Liver (tissue), 9 donors: Measurements from ENCODE around the gene ATXN7L1. TPM values are rescaled to one million over a fixed set of nuclear protein-coding genes. Genes with fewer than 3 reads are reported as not detected.

Experiments used
- DNase-seq: peaks from one replicate; pipeline ENCODE4 v3.0.0-alpha.2; 2017; ENCODE audit warnings: low spot score
- H3K27ac ChIP-seq, 2 donors: one replicate each; pipeline ENCODE4 v1.7.0; 2013; ENCODE audit warnings: inconsistent platforms in 2 of 2, low read length in 2 of 2, control low read depth in 1 of 2, low read depth in 1 of 2, mild to moderate bottlenecking in 1 of 2
- H3K27me3 ChIP-seq, 4 donors: one replicate each; pipeline versions ENCODE4 v1.6.1 to v1.7.0; 2013; ENCODE audit warnings: low read length in 3 of 4, inconsistent platforms in 1 of 4, mild to moderate bottlenecking in 1 of 4, moderate library complexity in 1 of 4; ENCODE audit not compliant: control insufficient read depth in 4 of 4, insufficient read depth in 4 of 4
- H3K36me3 ChIP-seq, 4 donors: one replicate each; pipeline versions ENCODE4 v1.6.1 to v1.7.0; 2013; ENCODE audit warnings: low read length in 3 of 4, mild to moderate bottlenecking in 3 of 4, low read depth in 1 of 4, moderate library complexity in 1 of 4; ENCODE audit not compliant: control insufficient read depth in 4 of 4, insufficient read depth in 3 of 4
- H3K4me1 ChIP-seq, 4 donors: one replicate each; pipeline versions ENCODE4 v1.6.1 to v1.7.0; 2013; ENCODE audit warnings: low read length in 3 of 4, mild to moderate bottlenecking in 3 of 4, moderate library complexity in 1 of 4; ENCODE audit not compliant: control insufficient read depth in 4 of 4, insufficient read depth in 4 of 4
- H3K4me3 ChIP-seq, 3 donors: one replicate each; pipeline versions ENCODE4 v1.6.1 to v1.7.0; 2013; ENCODE audit warnings: low read length in 3 of 3, control low read depth in 1 of 3, low read depth in 1 of 3, mild to moderate bottlenecking in 1 of 3
- H3K9ac ChIP-seq, 2 donors: one replicate each; pipeline ENCODE4 v1.7.0; 2013; ENCODE audit warnings: low read length in 2 of 2, mild to moderate bottlenecking in 2 of 2, moderate library complexity in 2 of 2, control low read depth in 1 of 2, low read depth in 1 of 2
- H3K9me3 ChIP-seq, 4 donors: one replicate each; pipeline versions ENCODE4 v1.6.1 to v1.7.0; 2013; ENCODE audit warnings: low read length in 3 of 4; ENCODE audit not compliant: control insufficient read depth in 4 of 4
- EGR1 ChIP-seq, 2 donors: IDR thresholded peaks; 2 replicates each; pipeline ENCODE4 v1.6.1; 2016 to 2018; ENCODE audit warnings: antibody characterized with exemption in 2 of 2, low read depth in 2 of 2
- FOXA1 ChIP-seq: IDR thresholded peaks from 2 replicates; pipeline ENCODE4 v1.6.1; 2016; ENCODE audit warnings: antibody characterized with exemption
- FOXA2 ChIP-seq: IDR thresholded peaks from 2 replicates; pipeline ENCODE4 v1.6.1; 2016; ENCODE audit warnings: antibody characterized with exemption
- GABPA ChIP-seq, 2 donors: IDR thresholded peaks in 1 of 2; conservative IDR thresholded peaks in 1 of 2; 2 replicates each; pipeline ENCODE4 v1.6.1; 2016; ENCODE audit warnings: antibody characterized with exemption in 2 of 2, mild to moderate bottlenecking in 1 of 2, moderate library complexity in 1 of 2
- HNF4A ChIP-seq, 2 donors: conservative IDR thresholded peaks; 2 replicates each; pipeline ENCODE4 v1.6.1; 2016; ENCODE audit warnings: antibody characterized with exemption in 2 of 2, mild to moderate bottlenecking in 2 of 2
- HNF4G ChIP-seq: IDR thresholded peaks from 2 replicates; pipeline ENCODE4 v1.6.1; 2016; ENCODE audit warnings: antibody characterized with exemption
- JUND ChIP-seq, 2 donors: IDR thresholded peaks; 2 replicates each; pipeline ENCODE4 v1.6.1; 2016; ENCODE audit warnings: antibody characterized with exemption in 2 of 2
- NR2F2 ChIP-seq: IDR thresholded peaks from 2 replicates; pipeline ENCODE4 v1.6.1; 2016; ENCODE audit warnings: antibody characterized with exemption
- RAD21 ChIP-seq, 2 donors: IDR thresholded peaks; 2 replicates each; pipeline ENCODE4 v1.6.1; 2016; ENCODE audit warnings: antibody characterized with exemption in 2 of 2, mild to moderate bottlenecking in 2 of 2
- RXRA ChIP-seq, 2 donors: IDR thresholded peaks; 2 replicates each; pipeline ENCODE4 v1.6.1; 2017 to 2018; ENCODE audit warnings: antibody characterized with exemption in 2 of 2, mild to moderate bottlenecking in 1 of 2
- SP1 ChIP-seq: IDR thresholded peaks from 2 replicates; pipeline ENCODE4 v1.6.1; 2018; ENCODE audit warnings: antibody characterized with exemption, mild to moderate bottlenecking
- TAF1 ChIP-seq: conservative IDR thresholded peaks from 2 replicates; pipeline ENCODE4 v1.6.1; 2016; ENCODE audit warnings: antibody characterized with exemption, mild to moderate bottlenecking
- YY1 ChIP-seq: IDR thresholded peaks from 2 replicates; pipeline ENCODE4 v1.6.1; 2016; ENCODE audit warnings: antibody characterized with exemption, mild to moderate bottlenecking
- WGBS: extraction: QIAGEN DNeasy Blood & Tissue Kit; methylation state at CpG from one replicate; pipeline ENCODE4 v1.1.7; 2013; 5-methylcytosine and 5-hydroxymethylcytosine counted together
- polyA plus RNA-seq, 2 donors: library from polyadenylated mRNA; stranded (reverse) in 1 of 2; unstranded in 1 of 2; fragments of 200-250 nt in 1 of 2; fragments of >200 nt in 1 of 2; fragmentation: Nextera tagmentation in 1 of 2; extraction: Ambion mirVana in 1 of 2; gene quantifications; one replicate each; pipeline versions ENCODE4 v1.2.1 to v1.2.3, GENCODE V29; 2013 to 2015
- total RNA-seq, 2 donors: library from RNA; depleted of rRNA; stranded (reverse); fragments of >200 nt; gene quantifications; one replicate each; pipeline ENCODE4 v1.2.3, GENCODE V29; 2014
- TF ChIP-seq, protein P1 (sequence below): IDR thresholded peaks from 2 replicates; pipeline ENCODE4 v1.6.1; 2016; ENCODE audit warnings: antibody characterized with exemption
- TF ChIP-seq, protein P2 (sequence below): fragments of 150-350 bp; IDR thresholded peaks from 2 replicates; pipeline ENCODE4 v1.5.1; 2017; ENCODE audit warnings: improper control_type of control experiment, low read depth, low read length; ENCODE audit not compliant: missing input control
- TF ChIP-seq, protein P3 (sequence below): IDR thresholded peaks from 2 replicates; pipeline ENCODE4 v1.6.1; 2016; ENCODE audit warnings: antibody characterized with exemption
- TF ChIP-seq, protein P4 (sequence below): IDR thresholded peaks from 2 replicates; pipeline ENCODE4 v1.6.1; 2016; ENCODE audit warnings: antibody characterized with exemption, mild to moderate bottlenecking
- TF ChIP-seq, protein P5 (sequence below): IDR thresholded peaks from 2 replicates; pipeline ENCODE4 v1.6.1; 2016; ENCODE audit warnings: antibody characterized with exemption
- donor health status: healthy.
- donor health status: healthy.
- donor health status: healthy.
- donor health status: healthy.
- donor health status: healthy.

ATXN7L1 gene
- total and polyA plus RNA-seq, 4 donors = 2.1 to 7.4 (median 5.3) TPM

DNA sequence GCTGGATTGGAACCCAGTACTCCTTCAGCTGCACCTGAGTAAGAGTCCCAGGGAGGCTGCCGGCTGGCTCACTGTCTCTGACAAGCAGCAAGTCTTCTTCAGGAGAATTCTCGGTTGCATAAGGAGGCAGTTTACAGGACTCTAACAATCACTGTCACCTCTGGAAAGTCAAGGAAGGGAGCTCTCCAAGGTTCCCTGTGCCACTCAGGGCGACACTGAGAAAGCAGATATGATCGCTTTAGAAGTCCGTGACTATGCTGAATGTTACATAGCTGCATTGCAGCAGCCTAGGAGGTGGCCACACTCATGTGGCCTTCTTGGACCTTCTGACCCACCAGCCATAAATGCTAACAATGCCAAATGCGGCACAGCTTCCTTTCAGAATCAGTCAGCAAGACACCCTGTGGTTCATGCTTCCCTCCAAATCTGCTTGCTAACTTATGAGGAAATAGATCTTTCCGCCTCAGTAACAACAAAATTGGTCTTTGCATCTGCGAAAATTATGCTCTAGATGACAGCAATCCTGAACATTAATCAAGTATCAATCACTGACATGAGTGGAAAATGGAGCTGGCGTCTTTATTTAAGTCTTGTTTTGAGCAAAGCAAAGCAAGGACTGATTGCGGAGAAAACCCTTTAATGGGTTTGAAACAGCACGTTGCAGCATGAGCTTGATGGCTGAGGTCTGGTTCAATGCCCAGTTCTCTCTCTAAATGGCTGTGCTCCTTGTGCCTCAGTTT is 132.9 kb downstream of the ATXN7L1 start:
- WGBS = 87% methylated on average over 11 of the region's 11 CpGs
- no peaks in the 10 kb centered on the region for H3K4me1 ChIP-seq
- H3K4me3 ChIP-seq = no peak overlapping the region
- no peak overlapping the region for H3K27ac ChIP-seq
- no peaks in the 10 kb centered on the region for H3K36me3 ChIP-seq
- H3K9me3 ChIP-seq = no peaks in the 10 kb centered on the region
- DNase-seq = no peak
- TF ChIP-seq NR2F2 = no peak
- TF ChIP-seq, protein P1, sequence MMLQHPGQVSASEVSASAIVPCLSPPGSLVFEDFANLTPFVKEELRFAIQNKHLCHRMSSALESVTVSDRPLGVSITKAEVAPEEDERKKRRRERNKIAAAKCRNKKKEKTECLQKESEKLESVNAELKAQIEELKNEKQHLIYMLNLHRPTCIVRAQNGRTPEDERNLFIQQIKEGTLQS = no peak
- no peak for TF ChIP-seq JUND (IDR thresholded peaks at IDR 0.05)
- TF ChIP-seq YY1 = no peak
- TF ChIP-seq HNF4A (conservative IDR thresholded peaks at IDR 0.05) = no peak
- TF ChIP-seq FOXA1 = no peak
- no peak for TF ChIP-seq RXRA (IDR thresholded peaks at IDR 0.05)
- TF ChIP-seq, protein P2, sequence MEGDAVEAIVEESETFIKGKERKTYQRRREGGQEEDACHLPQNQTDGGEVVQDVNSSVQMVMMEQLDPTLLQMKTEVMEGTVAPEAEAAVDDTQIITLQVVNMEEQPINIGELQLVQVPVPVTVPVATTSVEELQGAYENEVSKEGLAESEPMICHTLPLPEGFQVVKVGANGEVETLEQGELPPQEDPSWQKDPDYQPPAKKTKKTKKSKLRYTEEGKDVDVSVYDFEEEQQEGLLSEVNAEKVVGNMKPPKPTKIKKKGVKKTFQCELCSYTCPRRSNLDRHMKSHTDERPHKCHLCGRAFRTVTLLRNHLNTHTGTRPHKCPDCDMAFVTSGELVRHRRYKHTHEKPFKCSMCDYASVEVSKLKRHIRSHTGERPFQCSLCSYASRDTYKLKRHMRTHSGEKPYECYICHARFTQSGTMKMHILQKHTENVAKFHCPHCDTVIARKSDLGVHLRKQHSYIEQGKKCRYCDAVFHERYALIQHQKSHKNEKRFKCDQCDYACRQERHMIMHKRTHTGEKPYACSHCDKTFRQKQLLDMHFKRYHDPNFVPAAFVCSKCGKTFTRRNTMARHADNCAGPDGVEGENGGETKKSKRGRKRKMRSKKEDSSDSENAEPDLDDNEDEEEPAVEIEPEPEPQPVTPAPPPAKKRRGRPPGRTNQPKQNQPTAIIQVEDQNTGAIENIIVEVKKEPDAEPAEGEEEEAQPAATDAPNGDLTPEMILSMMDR = no peak
- no peak for TF ChIP-seq GABPA (IDR thresholded peaks at IDR 0.05 in 1 of 2, conservative IDR thresholded peaks at IDR 0.05 in 1 of 2)
- TF ChIP-seq RAD21 (IDR thresholded peaks at IDR 0.05) = no peak
- TF ChIP-seq, protein P3, sequence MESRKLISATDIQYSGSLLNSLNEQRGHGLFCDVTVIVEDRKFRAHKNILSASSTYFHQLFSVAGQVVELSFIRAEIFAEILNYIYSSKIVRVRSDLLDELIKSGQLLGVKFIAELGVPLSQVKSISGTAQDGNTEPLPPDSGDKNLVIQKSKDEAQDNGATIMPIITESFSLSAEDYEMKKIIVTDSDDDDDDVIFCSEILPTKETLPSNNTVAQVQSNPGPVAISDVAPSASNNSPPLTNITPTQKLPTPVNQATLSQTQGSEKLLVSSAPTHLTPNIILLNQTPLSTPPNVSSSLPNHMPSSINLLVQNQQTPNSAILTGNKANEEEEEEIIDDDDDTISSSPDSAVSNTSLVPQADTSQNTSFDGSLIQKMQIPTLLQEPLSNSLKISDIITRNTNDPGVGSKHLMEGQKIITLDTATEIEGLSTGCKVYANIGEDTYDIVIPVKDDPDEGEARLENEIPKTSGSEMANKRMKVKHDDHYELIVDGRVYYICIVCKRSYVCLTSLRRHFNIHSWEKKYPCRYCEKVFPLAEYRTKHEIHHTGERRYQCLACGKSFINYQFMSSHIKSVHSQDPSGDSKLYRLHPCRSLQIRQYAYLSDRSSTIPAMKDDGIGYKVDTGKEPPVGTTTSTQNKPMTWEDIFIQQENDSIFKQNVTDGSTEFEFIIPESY = no peak
- TF ChIP-seq, protein P4, sequence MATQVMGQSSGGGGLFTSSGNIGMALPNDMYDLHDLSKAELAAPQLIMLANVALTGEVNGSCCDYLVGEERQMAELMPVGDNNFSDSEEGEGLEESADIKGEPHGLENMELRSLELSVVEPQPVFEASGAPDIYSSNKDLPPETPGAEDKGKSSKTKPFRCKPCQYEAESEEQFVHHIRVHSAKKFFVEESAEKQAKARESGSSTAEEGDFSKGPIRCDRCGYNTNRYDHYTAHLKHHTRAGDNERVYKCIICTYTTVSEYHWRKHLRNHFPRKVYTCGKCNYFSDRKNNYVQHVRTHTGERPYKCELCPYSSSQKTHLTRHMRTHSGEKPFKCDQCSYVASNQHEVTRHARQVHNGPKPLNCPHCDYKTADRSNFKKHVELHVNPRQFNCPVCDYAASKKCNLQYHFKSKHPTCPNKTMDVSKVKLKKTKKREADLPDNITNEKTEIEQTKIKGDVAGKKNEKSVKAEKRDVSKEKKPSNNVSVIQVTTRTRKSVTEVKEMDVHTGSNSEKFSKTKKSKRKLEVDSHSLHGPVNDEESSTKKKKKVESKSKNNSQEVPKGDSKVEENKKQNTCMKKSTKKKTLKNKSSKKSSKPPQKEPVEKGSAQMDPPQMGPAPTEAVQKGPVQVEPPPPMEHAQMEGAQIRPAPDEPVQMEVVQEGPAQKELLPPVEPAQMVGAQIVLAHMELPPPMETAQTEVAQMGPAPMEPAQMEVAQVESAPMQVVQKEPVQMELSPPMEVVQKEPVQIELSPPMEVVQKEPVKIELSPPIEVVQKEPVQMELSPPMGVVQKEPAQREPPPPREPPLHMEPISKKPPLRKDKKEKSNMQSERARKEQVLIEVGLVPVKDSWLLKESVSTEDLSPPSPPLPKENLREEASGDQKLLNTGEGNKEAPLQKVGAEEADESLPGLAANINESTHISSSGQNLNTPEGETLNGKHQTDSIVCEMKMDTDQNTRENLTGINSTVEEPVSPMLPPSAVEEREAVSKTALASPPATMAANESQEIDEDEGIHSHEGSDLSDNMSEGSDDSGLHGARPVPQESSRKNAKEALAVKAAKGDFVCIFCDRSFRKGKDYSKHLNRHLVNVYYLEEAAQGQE = no peak
- no peak for TF ChIP-seq TAF1
- no peak for TF ChIP-seq HNF4G
- TF ChIP-seq FOXA2 = no peak
- TF ChIP-seq EGR1 (IDR thresholded peaks at IDR 0.05; ENCODE audit: low read depth in 2 of 2) = no peak
- TF ChIP-seq, protein P5, sequence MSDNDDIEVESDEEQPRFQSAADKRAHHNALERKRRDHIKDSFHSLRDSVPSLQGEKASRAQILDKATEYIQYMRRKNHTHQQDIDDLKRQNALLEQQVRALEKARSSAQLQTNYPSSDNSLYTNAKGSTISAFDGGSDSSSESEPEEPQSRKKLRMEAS = no peak
- no peak for TF ChIP-seq SP1
- H3K27me3 ChIP-seq = no peaks in the 10 kb centered on the region
- no peak overlapping the region for H3K9ac ChIP-seq
